IPS DF 4.7 (cell line): ENCODE measurements around the gene BPIFB2.
"Not testable (repeated sequence)": the region's sequence is repeated elsewhere in the genome, so short reads cannot be mapped to it uniquely, and the experiment has no call there.

Experiments used
- DNase-seq: peaks from one replicate; pipeline ENCODE4 v3.0.0-alpha.2; 2013; ENCODE audit warnings: low spot score; ENCODE audit errors: extremely low read depth

The BPIFB2 gene, protein sequence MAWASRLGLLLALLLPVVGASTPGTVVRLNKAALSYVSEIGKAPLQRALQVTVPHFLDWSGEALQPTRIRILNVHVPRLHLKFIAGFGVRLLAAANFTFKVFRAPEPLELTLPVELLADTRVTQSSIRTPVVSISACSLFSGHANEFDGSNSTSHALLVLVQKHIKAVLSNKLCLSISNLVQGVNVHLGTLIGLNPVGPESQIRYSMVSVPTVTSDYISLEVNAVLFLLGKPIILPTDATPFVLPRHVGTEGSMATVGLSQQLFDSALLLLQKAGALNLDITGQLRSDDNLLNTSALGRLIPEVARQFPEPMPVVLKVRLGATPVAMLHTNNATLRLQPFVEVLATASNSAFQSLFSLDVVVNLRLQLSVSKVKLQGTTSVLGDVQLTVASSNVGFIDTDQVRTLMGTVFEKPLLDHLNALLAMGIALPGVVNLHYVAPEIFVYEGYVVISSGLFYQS

DNA sequence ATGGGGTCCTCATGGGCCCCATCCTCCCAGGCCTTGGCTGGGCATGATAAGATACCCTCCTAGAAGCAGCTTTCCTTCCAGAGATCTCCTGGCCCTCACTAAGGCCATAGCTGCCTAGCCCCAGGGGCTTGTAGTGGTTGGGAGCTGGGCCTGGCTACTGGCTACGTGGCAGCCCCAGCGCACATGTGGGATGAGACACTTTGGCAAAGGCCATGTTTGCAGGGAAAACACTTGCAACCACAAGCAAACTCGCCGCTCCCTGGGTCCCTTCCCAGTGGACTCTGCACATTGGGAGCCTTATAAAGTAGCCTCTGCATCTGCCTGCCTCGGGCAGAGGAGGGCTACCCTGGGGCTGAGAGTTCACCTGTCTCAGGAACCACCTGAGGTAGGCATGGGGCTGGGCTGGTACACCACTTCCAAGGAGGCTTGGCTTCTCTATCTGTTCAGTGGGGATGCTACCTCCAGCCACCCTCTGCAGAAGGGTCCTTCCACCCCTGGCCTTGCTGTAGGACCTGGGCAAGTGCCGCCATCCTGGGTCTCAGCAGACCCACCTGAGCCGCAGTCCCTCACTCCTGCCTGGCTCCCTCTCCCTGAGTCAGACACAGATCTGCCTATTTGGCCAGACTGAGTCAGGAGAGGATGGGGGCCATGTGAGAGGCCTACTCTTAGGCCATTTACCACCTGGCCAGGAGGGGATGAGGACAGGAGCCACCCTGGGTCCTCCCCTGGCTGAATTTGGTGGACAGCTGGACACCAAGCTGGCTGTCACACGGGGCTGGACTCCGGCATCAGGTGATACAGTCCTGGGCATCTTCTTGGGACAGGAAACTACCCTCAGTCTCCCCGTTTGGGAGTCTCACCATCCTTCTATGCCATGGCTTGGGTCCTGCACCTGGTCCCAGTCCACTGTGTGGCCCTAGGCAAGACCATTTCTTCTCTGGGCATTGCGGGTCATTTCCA lies at the start of gene BPIFB2:
TSS of gene BPIFB2 (plus strand) at position 329 of the 960 bp plus-strand sequence. CDS start 871 bp downstream, outside the sequence.
- no peak for DNase-seq

DNA sequence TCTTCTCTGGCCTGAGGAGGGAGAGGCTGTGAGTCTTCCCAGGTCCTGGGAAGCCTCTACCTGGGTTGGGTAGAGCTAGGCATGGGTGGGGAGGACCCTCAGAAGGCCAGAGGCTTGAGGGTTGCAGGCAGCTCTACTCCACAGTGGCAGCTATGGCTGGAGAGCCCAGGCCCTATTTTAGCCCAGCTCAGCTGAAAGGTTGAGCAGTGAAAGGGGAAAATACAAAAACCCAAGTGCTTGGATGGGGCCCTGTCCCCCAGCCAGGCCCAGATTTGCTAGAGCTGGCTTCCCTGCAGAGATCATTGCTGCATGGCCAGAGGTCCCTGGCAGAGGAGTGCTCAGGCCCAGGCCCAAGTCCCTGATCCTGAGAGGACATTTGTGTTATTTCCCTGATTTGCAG lies 48.9 kb upstream of the BPIFB2 start:
- DNase-seq = no peak

DNA sequence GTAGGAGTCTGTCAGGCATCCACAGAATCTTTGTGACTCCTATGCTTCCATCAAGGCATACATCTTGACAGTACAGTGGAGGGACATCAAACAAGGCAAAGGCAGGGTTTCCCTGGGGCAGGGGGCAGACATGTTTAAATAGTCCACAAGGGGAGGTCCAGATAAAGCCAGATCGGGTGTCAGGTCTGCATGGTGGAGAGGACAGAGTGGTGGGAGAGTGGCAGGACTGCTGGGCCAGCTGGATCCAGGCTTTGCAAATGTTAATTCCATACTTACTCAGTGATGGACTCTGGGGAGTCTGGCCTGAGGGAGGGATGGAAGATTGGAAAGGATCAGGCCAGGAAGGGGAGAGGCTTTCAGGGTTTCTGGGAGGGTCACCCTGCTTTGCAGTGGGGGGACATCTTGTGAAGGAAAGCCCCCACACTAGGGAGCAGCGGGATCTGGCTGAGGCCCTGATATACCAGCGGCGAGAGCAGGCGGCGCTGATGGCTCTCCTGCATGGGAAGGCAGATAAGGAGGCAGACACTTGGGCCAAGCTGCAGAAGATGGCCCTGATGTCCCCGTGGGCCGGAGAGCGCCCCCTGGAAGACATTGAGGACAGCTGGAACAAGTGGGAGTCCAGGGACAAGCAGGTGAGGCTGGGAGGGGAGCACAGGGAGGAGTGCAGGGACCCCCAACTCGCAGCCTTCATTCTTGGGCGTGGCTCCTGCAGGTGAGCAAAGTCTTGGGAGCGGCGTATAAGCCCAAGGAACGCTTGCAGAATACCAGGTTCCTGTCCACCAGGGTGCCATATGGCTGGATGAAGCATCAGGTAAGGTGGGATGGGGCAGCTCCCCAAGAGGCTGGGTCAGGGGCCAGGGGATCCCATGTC lies 47.9 kb upstream of the BPIFB2 start:
- no peak for DNase-seq

DNA sequence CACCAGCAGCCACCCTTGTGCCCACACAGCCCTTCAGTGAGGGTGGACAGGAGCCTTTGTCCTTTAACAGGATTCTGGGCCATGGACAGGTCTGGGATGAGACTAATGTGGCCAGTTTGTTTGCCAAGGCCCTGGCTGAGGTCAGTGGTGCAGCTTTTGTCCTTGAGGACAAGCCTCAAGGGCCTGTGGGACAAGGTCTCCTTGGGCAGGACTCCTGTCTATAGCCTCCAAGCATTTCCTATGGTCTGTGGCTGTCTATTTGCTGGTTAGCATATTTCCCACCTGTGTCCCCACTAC lies 47.3 kb upstream of the BPIFB2 start:
- no peak for DNase-seq

DNA sequence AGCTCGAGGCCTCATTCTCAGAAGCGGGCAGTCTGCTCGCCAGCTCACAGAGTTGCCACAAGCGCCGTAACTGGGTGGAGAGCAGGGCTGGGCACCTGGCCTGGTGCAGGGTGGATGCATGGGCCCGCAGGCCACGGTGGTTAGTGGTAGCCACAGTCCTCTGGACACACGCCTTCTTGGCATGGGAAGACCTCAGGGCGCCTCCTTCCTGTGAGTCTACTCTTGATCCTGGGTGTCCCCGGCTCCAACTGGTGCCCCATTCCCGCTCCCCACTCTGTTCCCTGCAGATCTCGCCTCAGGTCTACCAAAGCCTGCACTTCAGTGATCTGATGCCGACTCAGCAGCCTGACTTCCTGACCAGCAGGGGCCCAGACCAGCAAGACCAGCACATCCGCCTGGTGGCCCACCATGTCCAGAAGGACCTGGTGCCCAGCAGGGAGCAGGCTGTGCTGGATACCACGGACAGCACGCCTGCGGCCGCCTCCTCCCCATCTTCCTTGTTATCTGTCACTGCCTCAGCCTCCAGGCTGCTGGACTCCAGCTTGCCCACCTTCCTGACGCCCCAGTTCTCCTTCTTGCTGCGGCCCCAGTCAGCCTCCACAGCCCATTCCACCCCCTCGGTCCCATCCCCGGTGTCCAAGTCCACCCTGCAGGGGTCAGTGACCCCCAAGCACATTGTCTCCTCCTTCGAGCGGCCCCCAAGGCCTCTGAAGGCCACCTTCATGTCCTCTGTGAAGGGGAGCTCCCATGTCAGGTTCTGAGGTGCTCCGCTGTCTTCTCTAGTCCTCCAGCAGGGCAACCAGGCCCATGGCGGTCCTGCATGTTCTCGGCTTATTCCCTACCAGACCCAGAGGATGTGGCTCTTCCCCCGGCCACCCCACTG lies 46.4 kb upstream of the BPIFB2 start:
- DNase-seq = no peak

DNA sequence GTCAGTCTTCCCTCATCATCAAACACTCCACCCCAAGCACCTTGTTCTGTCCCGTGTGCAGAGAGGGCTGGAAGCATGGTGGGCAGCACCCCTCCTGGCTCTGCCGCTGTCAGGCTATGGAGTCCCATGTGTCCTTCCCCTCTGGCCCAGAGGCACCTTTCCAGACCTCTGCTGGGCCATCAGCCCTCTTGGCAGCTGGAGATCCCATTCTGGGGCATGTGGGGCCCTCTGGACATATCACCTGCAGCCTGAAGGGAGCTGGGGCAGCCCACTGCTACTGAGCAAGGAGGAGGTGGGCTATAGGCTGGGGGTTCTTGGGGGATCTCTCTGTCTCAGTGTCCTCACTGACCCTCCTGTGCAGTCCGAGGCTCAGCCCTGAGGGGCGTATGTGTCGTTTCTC lies 45.5 kb upstream of the BPIFB2 start:
- no peak for DNase-seq

DNA sequence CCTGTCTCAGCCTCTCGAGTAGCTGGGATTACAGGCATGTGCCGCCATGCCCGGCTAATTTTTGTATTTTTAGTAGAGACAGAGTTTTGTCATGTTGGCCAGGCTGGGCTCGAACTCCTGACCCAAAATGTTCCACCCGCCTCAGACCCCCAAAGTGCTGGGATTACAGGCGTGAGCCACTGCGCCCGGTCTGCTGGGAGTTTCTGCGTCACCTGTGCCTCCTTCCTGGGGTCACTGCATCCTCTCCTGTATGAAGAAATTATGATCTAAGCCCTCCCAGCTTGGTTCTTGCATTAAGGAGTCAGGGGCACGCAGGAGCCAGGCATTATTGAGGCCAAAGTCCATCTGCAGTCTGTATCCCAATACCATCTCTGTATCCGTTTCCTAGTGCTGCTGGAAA lies 44.9 kb upstream of the BPIFB2 start:
- DNase-seq = not testable (repeated sequence)

DNA sequence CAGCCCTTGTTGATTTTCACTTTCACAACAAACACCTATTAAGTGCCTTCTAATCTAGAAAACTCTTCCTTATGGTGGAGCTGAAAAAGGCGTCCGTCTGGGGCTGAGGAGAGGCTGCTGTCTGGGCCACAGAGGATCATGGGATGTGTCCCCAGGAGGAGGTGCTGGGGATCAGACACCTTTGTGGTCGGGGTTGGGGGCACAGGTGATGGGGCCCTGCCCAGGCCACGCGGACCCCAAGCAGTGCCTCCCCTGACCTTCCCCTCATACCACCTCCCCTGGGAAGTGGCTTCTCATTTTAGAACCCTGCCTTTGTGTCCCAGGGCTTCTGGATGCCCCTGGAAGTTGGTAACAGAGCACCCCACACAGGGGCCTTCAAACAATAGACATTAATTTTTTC lies 44.3 kb upstream of the BPIFB2 start:
- no peak for DNase-seq

DNA sequence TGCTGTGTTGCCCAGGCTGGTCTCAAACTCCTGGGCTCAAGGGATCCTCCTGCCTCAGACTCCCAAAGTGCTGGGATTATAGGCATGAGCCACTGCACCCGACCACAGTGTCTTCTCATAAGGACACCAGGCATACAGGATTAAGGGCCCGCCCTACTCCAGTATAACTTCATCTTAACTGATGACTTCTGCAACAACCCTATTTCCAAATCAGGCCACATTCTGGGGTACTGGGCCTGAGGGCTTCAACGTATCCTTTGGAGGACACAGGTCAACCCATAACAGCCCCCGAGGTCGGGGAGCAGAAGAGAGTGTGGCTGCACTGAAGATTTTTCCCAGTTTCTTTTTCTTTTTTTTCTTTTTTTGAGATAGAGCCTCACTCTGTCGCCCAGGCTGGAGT lies 42.9 kb upstream of the BPIFB2 start:
- no peak for DNase-seq

DNA sequence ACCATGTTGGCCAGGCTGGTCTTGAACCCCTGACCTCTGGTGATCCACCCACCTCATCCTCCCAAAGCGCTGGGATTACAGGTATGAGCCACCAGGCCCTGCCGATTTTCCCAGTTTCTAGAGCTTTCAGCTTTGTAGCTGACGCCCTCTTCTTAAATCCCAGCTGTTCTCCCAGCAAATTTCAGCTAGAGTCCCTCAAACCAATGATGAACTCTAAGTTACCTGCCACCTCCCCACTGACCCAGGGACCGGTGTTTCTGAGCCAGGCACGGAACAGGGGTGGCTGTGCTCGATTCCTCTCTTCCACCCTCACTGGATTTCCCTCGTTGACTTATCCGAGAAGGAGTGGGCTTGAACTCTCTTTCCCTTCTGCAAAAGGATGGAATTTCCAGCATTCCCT lies 42.4 kb upstream of the BPIFB2 start:
- no peak for DNase-seq

DNA sequence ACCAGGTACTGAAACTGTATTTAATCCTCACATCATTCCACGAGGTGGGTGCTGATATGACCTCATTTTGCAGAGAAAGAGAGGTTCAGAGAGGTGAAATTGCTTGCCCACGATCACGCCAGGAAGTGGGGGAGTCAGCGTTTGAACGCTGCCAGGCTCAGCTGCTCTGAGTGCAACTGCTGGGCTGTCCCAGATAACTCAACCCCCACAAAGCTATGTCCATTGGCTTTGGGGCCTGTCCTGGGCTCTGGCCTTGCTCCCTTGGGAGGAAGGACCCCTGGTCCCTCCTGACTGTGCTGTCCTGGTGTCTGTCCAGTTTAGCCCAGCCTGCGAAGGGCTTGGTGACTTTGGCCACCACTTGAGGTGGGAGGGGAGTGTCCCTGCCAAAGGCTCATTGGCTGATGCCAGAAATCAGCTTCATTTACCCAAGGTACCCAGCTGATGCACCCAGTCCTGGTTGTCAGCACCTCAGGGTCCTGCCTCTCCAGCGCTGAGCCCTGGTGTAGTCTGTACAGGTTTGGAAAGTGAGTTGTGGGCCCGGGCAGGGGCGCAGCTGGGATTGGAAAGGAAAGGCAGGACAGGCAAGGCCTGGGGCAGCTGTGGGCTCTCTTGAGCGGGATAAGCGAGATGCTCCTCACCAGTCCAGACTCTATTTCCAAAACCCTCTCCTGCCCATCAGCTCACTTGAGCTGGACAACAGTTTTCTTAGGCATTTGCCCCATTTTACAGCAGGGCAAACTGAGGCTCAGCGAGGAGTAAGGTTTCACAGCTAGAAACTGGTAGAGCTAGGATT lies 41.7 kb upstream of the BPIFB2 start:
- DNase-seq = no peak

DNA sequence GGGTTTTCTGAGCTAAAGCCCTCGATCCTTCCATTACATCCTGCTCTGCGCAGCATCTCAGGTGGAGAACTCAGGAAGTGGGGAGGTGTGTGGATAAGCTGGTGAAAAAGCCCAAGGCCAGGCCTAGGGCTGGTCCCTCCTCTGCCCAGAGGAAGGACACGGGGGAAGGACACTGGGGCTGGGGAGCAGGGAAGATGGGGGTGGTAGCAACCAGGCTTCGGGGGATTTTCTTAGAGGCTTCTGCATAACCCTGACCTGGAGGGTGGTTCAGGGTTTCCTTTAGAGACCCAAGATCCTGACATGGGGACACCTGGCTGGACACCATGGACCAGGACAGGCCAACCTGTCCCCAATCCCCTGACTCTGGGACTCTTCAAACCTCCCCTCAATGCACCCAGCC lies 41.1 kb upstream of the BPIFB2 start:
- DNase-seq = no peak

DNA sequence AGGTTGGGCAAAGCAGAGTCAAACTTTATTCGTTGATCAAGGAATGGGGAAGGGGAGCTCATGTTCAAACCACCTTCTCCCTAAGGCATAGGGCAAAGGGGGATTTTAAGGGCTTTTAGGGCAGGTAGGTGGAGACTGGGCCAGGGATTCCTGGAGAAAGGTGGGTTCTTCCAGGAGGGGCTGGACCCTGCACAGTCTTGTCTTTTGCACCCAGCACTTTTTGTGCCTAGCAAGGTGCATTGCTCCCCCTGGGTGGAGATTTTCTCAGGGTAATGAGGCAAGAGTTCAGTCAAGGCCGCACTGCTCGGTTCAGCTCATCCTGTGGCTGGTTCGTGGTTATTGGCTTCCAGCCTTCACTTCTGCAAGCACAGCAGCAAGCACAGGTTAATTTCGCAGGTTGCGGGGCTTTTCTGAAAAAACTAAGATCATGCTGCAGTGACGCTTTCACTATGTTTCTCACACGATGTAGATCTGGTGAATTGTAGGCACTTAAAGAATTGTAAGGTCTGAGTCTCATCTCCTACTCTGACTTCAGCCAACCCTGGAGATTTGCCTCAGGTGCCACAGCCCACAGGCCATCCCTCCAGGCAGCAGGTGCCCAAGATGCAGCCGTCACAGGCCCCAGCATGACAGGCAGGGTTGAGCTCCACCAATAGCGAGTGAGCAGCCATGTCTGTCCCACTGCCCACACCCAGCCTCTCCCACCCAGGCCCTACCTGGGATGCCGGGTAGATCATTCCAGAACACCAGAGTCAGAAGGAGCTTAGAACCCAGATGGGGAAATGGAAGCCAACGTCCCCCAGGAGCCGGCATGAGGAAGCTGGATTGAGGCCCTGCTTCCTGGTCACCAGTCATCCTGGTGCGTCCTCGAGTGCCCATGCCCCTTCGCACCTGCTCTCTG lies 40.4 kb upstream of the BPIFB2 start:
- no peak for DNase-seq

DNA sequence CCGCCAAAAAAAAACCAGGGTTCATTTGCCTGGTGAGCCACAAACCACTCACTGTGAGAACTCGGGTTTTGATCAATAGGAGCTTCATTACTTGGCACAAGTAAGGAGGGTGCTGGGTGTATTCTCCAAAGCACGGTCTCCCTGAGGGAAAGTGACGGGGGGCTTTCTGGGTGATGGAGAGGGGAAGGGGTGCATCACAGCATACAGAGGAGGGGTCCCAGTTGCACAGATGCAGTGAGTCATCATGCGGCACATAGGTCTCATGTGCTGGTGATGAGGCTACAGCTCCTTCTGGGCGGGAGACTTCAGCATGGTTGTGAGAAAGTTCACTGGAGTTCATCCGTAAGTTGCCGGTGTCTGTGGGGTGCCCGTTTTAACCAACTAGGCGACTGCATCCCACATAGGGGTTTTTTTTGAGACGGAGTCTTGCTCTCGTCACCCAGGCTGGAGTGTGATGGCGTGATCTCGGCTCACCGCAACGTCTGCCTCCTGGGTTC lies 39.5 kb upstream of the BPIFB2 start:
- no peak for DNase-seq

DNA sequence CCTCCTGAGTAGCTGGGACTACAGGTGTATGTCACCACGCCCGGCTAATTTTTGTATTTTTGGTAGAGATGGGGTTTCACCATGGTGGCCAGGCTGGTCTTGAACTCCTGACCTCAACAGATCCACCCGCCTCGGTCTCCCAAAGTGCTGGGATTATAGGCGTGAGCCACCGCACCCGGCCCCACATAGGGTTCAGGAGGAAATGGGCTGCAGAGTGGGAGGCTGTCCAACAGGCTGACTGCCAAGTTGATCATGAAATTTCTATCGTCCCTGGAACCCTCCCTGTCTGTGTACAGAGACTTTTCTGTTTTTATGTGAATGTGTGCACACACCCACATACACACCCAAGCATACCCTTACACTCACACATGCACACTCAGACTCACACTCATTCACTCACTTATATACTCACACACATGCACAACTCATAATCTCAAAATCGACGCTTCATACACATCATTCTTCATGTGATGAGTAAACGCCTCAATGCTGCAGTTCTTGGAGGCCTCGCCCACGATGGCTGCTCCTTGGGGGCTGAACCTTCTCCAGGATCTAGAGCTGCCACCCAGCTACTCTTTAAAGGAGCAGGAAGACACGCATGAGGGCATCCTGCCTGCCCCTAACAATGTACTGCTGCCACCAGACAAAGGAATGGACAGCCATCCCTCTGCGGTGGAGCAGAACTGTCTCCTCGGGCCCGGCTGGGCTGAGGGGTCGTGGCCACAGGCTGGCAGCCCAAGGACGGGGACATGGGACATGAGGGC lies 38.8 kb upstream of the BPIFB2 start:
- DNase-seq = no peak

DNA sequence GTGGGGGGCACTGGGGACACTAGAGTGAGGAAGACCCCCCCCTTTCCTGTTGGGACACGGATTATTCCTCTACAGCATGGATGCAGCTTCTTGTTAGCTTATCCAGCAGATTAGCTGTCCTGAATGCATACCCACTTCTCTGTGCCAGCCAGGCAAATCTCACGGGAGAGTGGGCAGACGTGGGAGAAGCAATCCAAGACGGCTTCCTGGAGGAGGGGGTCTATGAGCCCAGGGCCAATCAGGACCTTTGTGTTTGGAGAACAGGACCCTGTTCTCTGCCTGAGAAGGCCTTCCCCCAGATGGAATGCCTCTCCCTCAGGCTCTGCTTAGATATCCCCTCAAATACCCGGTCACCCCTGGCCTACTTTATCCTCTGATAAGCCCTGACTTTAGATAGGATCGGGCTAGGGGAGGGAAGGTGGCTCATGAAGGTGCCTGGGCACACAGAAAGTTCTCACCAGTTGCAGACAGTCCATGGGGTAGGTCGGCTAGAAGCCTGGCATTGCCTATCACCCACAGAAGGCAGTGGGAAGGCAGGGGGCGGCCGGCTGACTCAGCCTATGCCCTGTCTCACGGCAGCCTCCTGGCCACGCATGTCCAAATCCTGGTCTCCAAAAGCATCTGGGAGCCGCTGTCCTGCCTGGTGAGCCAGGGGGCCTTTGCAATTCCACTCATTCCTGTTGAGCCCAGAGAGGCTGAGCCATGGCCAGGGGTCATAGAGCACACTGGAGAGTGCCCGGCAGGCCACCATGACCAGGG lies 38.0 kb upstream of the BPIFB2 start:
- no peak for DNase-seq
